Naive thymus-derived CD4-positive, alpha-beta T cell (primary cell): Measurements from ENCODE around the gene GEN1. TPM values are rescaled to one million over a fixed set of nuclear protein-coding genes. Genes with fewer than 3 reads are reported as not detected.

Experiments used
- ATAC-seq: fragments of 150-1000 bp; cut with Tn5 transposase; 2 replicates; pipeline ENCODE4 v1.10.0; 2021; ENCODE audit warnings: mild to moderate bottlenecking, moderate library complexity
- CTCF ChIA-PET: fragments of 350-600 bp; sonication (Branson Sonifier 250); formaldehyde crosslinking; loops from one replicate; lab custom pipeline; 2021; ENCODE audit warnings: antibody characterized with exemption; lab: Charles Lee
- POLR2A ChIA-PET: fragments of 350-600 bp; sonication (Branson Sonifier 250); formaldehyde crosslinking; loops from one replicate; lab custom pipeline; 2021; ENCODE audit warnings: antibody characterized with exemption, inconsistent platforms; lab: Charles Lee
- DNase-seq, 9 donors: peaks; one replicate each; pipeline versions ENCODE4 v3.0.0 to v3.0.0-alpha.2; 2020 to 2022; ENCODE audit warnings: mixed read lengths in 1 of 9
- H3K27ac ChIP-seq: one replicate; pipeline ENCODE4 v1.7.0; 2013; ENCODE audit warnings: mild to moderate bottlenecking, low read depth, low read length, moderate library complexity
- H3K27me3 ChIP-seq, 2 donors: one replicate each; pipeline ENCODE4 v1.7.0; 2013; ENCODE audit warnings: low read length in 2 of 2, mild to moderate bottlenecking in 2 of 2, moderate library complexity in 2 of 2; ENCODE audit not compliant: control insufficient read depth in 2 of 2, insufficient read depth in 2 of 2
- H3K36me3 ChIP-seq, 3 experiments: 1 replicate in 2 of 3; 2 replicates in 1 of 3; pipeline ENCODE4 v1.7.0; 2013; ENCODE audit warnings: low read length in 3 of 3, mild to moderate bottlenecking in 3 of 3, moderate library complexity in 1 of 3; ENCODE audit not compliant: insufficient read depth in 3 of 3, control insufficient read depth in 2 of 3
- H3K4me1 ChIP-seq, 2 donors: one replicate each; pipeline ENCODE4 v1.7.0; 2013; ENCODE audit warnings: low read length in 2 of 2, mild to moderate bottlenecking in 2 of 2, moderate library complexity in 1 of 2; ENCODE audit not compliant: control insufficient read depth in 2 of 2, insufficient read depth in 2 of 2
- H3K4me3 ChIP-seq: 2 replicates; pipeline ENCODE4 v1.7.0; 2013; ENCODE audit warnings: mild to moderate bottlenecking, low read length
- H3K9me3 ChIP-seq, 3 experiments: 1 replicate in 2 of 3; 2 replicates in 1 of 3; pipeline ENCODE4 v1.7.0; 2013; ENCODE audit warnings: low read length in 3 of 3; ENCODE audit not compliant: control insufficient read depth in 2 of 3
- H3K27ac Mint-ChIP-seq, 9 donors: one replicate each; pipeline ENCODE4 v1.8.0; 2020 to 2022; ENCODE audit warnings: mixed read lengths in 9 of 9, mild to moderate bottlenecking in 8 of 9, moderate library complexity in 5 of 9, inconsistent platforms in 2 of 9
- H3K27me3 Mint-ChIP-seq, 5 donors: one replicate each; pipeline ENCODE4 v1.8.0; 2021 to 2022; ENCODE audit warnings: mixed read lengths in 5 of 5, mild to moderate bottlenecking in 1 of 5
- H3K36me3 Mint-ChIP-seq, 5 donors: one replicate each; pipeline ENCODE4 v1.8.0; 2020 to 2022; ENCODE audit warnings: mixed read lengths in 5 of 5, mild to moderate bottlenecking in 3 of 5, inconsistent platforms in 1 of 5
- H3K4me1 Mint-ChIP-seq, 7 donors: one replicate each; pipeline ENCODE4 v1.8.0; 2020 to 2022; ENCODE audit warnings: mixed read lengths in 7 of 7, mild to moderate bottlenecking in 3 of 7, inconsistent platforms in 1 of 7
- H3K4me3 Mint-ChIP-seq, 10 donors: one replicate each; pipeline ENCODE4 v1.8.0; 2020 to 2022; ENCODE audit warnings: mild to moderate bottlenecking in 10 of 10, mixed read lengths in 10 of 10, moderate library complexity in 6 of 10, inconsistent platforms in 2 of 10
- H3K9me3 Mint-ChIP-seq, 11 donors: one replicate each; pipeline ENCODE4 v1.8.0; 2020 to 2022; ENCODE audit warnings: mixed read lengths in 11 of 11, mild to moderate bottlenecking in 4 of 11, inconsistent platforms in 1 of 11, moderate library complexity in 1 of 11
- intact Hi-C, 2 donors: fragments of 100-400 bp; cut with micrococcal nuclease; formaldehyde crosslinking; loops; one replicate each; pipeline ENCODE4 v1.15.1; 2023
- polyA plus RNA-seq, 2 donors: library from polyadenylated mRNA; unstranded; fragments of 300-500 nt; fragmentation: Illumina TruSeq; gene quantifications; one replicate each; pipeline ENCODE4 v1.2.3, GENCODE V29; 2021
- total RNA-seq, 6 experiments: library from RNA in 5 of 6; stranded (reverse) in 5 of 6; gene quantifications; 1 replicate in 5 of 6; 2 replicates in 1 of 6; pipeline ENCODE4 v1.2.3 and lab custom pipeline; 2021 to 2026

The GEN1 gene
- total and polyA plus RNA-seq, 7 experiments from 2014 or later = 0.44 to 25.8 (median 5.8) TPM

- DNase-seq (no peak), ATAC-seq (no peak)
- CTCF ChIA-PET = no interaction called here
- H3K27ac Mint-ChIP-seq = no peak overlapping the region
- Histone ChIP-seq H3K4me3 (no peak overlapping the region), H3K4me1 (peaks cover 0 to 6% of the 10 kb centered on the region in 2 donors), H3K27me3 (no peaks in the 10 kb centered on the region), H3K36me3 (peaks cover 0 to 12% (median 0%) of the 10 kb centered on the region in 3 experiments), H3K9me3 (no peaks in the 10 kb centered on the region), H3K27ac (no peak overlapping the region)
- intact Hi-C loops = no loop called here
- H3K27me3 Mint-ChIP-seq = no peaks in the 10 kb centered on the region
- H3K4me1 Mint-ChIP-seq = peaks cover 11 to 37% (median 14%) of the 10 kb centered on the region in 7 donors
- POLR2A ChIA-PET = no interaction called here
- no peak overlapping the region for H3K4me3 Mint-ChIP-seq
- peaks cover 0 to 8% (median 0%) of the 10 kb centered on the region in 5 donors for H3K36me3 Mint-ChIP-seq
- no peaks in the 10 kb centered on the region for H3K9me3 Mint-ChIP-seq
Measured at GRCh38 chr2:17757321-17757720, 3.4 kb downstream of the GEN1 start.

- no peaks in the 10 kb centered on the region for H3K27me3 ChIP-seq
- no peak overlapping the region for H3K4me3 Mint-ChIP-seq
- ATAC-seq (no peak), DNase-seq (no peak)
- no peaks in the 10 kb centered on the region for H3K27me3 Mint-ChIP-seq
- no peaks in the 10 kb centered on the region for H3K9me3 ChIP-seq
- H3K36me3 ChIP-seq = peaks cover 0 to 11% (median 0%) of the 10 kb centered on the region in 3 experiments
- H3K4me3 ChIP-seq = no peak overlapping the region
- H3K4me1 ChIP-seq = no peaks in the 10 kb centered on the region
- peaks cover 0 to 10% (median 0%) of the 10 kb centered on the region in 5 donors for H3K36me3 Mint-ChIP-seq
- no peak overlapping the region for H3K27ac ChIP-seq
- intact Hi-C loops = no loop called here
- ChIA-PET POLR2A (no interaction called here), CTCF (no interaction called here)
- H3K27ac Mint-ChIP-seq = no peak overlapping the region
- H3K9me3 Mint-ChIP-seq = no peaks in the 10 kb centered on the region
- peaks cover 5 to 30% (median 10%) of the 10 kb centered on the region in 7 donors for H3K4me1 Mint-ChIP-seq
Measured at GRCh38 chr2:17758118-17758517, 4.2 kb downstream of the GEN1 start.

GRCh38 chr2:17759805-17760204 is 5.9 kb downstream of the GEN1 start:
- H3K9me3 ChIP-seq = no peaks in the 10 kb centered on the region
- ChIA-PET CTCF (no interaction called here), POLR2A (no interaction called here)
- intact Hi-C loops = no loop called here
- Mint-ChIP-seq H3K36me3 (peaks cover 0 to 13% (median 6%) of the 10 kb centered on the region in 5 donors), H3K27me3 (no peaks in the 10 kb centered on the region), H3K9me3 (no peaks in the 10 kb centered on the region), H3K4me3 (no peak overlapping the region), H3K27ac (no peak overlapping the region), H3K4me1 (peaks cover 2 to 29% (median 4%) of the 10 kb centered on the region in 7 donors)
- H3K4me1 ChIP-seq = no peaks in the 10 kb centered on the region
- no peaks in the 10 kb centered on the region for H3K36me3 ChIP-seq
- DNase-seq (no peak), ATAC-seq (no peak)
- H3K27me3 ChIP-seq = no peaks in the 10 kb centered on the region
- no peak overlapping the region for H3K4me3 ChIP-seq
- no peak overlapping the region for H3K27ac ChIP-seq

- ATAC-seq = no peak
- intact Hi-C loops = no loop called here
- Mint-ChIP-seq H3K36me3 (peaks cover 0 to 18% (median 6%) of the 10 kb centered on the region in 5 donors), H3K9me3 (no peaks in the 10 kb centered on the region), H3K27me3 (no peaks in the 10 kb centered on the region), H3K4me1 (peaks cover 0 to 15% (median 0%) of the 10 kb centered on the region in 7 donors), H3K4me3 (no peak overlapping the region), H3K27ac (no peak overlapping the region)
- Histone ChIP-seq H3K36me3 (no peaks in the 10 kb centered on the region), H3K4me3 (no peak overlapping the region), H3K4me1 (no peaks in the 10 kb centered on the region), H3K9me3 (no peaks in the 10 kb centered on the region), H3K27ac (no peak overlapping the region), H3K27me3 (no peaks in the 10 kb centered on the region)
- POLR2A ChIA-PET = no interaction called here
- DNase-seq = no peak
- CTCF ChIA-PET = no interaction called here
Measured at GRCh38 chr2:17762451-17762850, 8.5 kb downstream of the GEN1 start.

GRCh38 chr2:17763641-17764333 is 9.8 kb downstream of the GEN1 start:
- ATAC-seq = no peak
- H3K4me3 ChIP-seq = no peak overlapping the region
- CTCF ChIA-PET = no interaction called here

GRCh38 chr2:17765398-17765797 is 11.5 kb downstream of the GEN1 start:
- Histone ChIP-seq H3K27me3 (no peaks in the 10 kb centered on the region), H3K4me1 (no peaks in the 10 kb centered on the region), H3K27ac (no peak overlapping the region), H3K4me3 (no peak overlapping the region), H3K9me3 (no peaks in the 10 kb centered on the region), H3K36me3 (no peaks in the 10 kb centered on the region)
- DNase-seq = no peak
- Mint-ChIP-seq H3K4me3 (no peak overlapping the region), H3K36me3 (peaks cover 0 to 22% (median 10%) of the 10 kb centered on the region in 5 donors), H3K4me1 (peaks cover 0 to 4% (median 0%) of the 10 kb centered on the region in 7 donors), H3K27ac (no peak overlapping the region), H3K9me3 (no peaks in the 10 kb centered on the region), H3K27me3 (no peaks in the 10 kb centered on the region)
- POLR2A ChIA-PET = no interaction called here
- intact Hi-C loops = no loop called here
- CTCF ChIA-PET = no interaction called here
- ATAC-seq = no peak

More at GRCh38 chr2:17763641-17764333, 9.8 kb downstream of the GEN1 start:
- Histone ChIP-seq H3K27ac (no peak overlapping the region), H3K4me1 (no peaks in the 10 kb centered on the region), H3K9me3 (no peaks in the 10 kb centered on the region), H3K27me3 (no peaks in the 10 kb centered on the region), H3K36me3 (no peaks in the 10 kb centered on the region)
- Mint-ChIP-seq H3K27ac (no peak overlapping the region), H3K36me3 (peaks cover 0 to 26% (median 10%) of the 10 kb centered on the region in 5 donors), H3K4me3 (no peak overlapping the region), H3K9me3 (no peaks in the 10 kb centered on the region), H3K4me1 (peaks cover 0 to 8% (median 0%) of the 10 kb centered on the region in 7 donors), H3K27me3 (no peaks in the 10 kb centered on the region)
- intact Hi-C loops = no loop called here
- DNase-seq = no peak
- POLR2A ChIA-PET = no interaction called here

- no peaks in the 10 kb centered on the region for H3K27me3 ChIP-seq
- Mint-ChIP-seq H3K4me3 (no peak overlapping the region), H3K9me3 (no peaks in the 10 kb centered on the region), H3K36me3 (peaks cover 0 to 26% (median 7%) of the 10 kb centered on the region in 5 donors), H3K27ac (no peak overlapping the region), H3K4me1 (no peaks in the 10 kb centered on the region), H3K27me3 (no peaks in the 10 kb centered on the region)
- no peaks in the 10 kb centered on the region for H3K9me3 ChIP-seq
- CTCF ChIA-PET = interaction anchor here (0.6 kb wide), 1 partner anchor 99 kb away, joined by 3 read pairs; no protein-coding TSS in a partner anchor
- H3K27ac ChIP-seq = no peak overlapping the region
- H3K36me3 ChIP-seq = peaks cover 0 to 6% (median 0%) of the 10 kb centered on the region in 3 experiments
- POLR2A ChIA-PET = interaction anchor here (0.8 kb wide), 1 partner anchor 21 kb away, joined by 4 read pairs; no protein-coding TSS in a partner anchor
- no peak overlapping the region for H3K4me3 ChIP-seq
- DNase-seq (no peak), ATAC-seq (no peak)
- intact Hi-C loops = no loop called here
- no peaks in the 10 kb centered on the region for H3K4me1 ChIP-seq
Measured at GRCh38 chr2:17768894-17769293, 15.0 kb downstream of the GEN1 start.
